Liver (tissue), 3 donors: Measurements from ENCODE around the gene CAGE1.

Experiments
- EGR1 ChIP-seq, 2 donors: IDR thresholded peaks; 2 replicates each; pipeline ENCODE4 v1.6.1; 2016 to 2018; ENCODE audit warnings: antibody characterized with exemption in 2 of 2, low read depth in 2 of 2
- GABPA ChIP-seq, 2 donors: IDR thresholded peaks in 1 of 2; conservative IDR thresholded peaks in 1 of 2; 2 replicates each; pipeline ENCODE4 v1.6.1; 2016; ENCODE audit warnings: antibody characterized with exemption in 2 of 2, mild to moderate bottlenecking in 1 of 2, moderate library complexity in 1 of 2
- TF ChIP-seq, protein P1 (sequence below): fragments of 150-350 bp; IDR thresholded peaks from 2 replicates; pipeline ENCODE4 v1.5.1; 2017; ENCODE audit warnings: improper control_type of control experiment, low read depth, low read length; ENCODE audit not compliant: missing input control
- TF ChIP-seq, protein P2 (sequence below): IDR thresholded peaks from 2 replicates; pipeline ENCODE4 v1.6.1; 2016; ENCODE audit warnings: antibody characterized with exemption, mild to moderate bottlenecking
- donor health status: healthy.
- donor health status: healthy.

DNA sequence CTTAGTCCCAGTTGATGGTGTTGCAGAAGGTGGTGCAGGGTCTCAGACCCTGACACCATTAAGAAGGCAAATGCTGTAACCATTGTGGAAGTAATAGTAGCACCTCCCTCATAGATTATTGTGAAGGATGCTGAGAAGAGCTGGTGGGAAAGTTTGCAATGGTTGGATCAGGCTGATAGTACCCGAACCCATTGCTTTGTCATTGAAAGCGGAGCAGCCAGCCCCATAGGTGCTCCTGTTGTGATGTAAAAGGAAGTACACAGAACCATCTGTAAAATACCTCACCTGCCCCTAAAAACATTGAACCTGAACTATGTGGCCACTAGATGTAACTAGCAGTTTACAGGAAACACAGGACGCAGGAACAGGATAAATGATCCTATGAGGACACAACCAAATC is 31.5 kb upstream of the CAGE1 start:
- TF ChIP-seq, protein P1, sequence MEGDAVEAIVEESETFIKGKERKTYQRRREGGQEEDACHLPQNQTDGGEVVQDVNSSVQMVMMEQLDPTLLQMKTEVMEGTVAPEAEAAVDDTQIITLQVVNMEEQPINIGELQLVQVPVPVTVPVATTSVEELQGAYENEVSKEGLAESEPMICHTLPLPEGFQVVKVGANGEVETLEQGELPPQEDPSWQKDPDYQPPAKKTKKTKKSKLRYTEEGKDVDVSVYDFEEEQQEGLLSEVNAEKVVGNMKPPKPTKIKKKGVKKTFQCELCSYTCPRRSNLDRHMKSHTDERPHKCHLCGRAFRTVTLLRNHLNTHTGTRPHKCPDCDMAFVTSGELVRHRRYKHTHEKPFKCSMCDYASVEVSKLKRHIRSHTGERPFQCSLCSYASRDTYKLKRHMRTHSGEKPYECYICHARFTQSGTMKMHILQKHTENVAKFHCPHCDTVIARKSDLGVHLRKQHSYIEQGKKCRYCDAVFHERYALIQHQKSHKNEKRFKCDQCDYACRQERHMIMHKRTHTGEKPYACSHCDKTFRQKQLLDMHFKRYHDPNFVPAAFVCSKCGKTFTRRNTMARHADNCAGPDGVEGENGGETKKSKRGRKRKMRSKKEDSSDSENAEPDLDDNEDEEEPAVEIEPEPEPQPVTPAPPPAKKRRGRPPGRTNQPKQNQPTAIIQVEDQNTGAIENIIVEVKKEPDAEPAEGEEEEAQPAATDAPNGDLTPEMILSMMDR = no peak
- TF ChIP-seq EGR1 (IDR thresholded peaks at IDR 0.05; ENCODE audit: low read depth in 2 of 2) (no peak), GABPA (IDR thresholded peaks at IDR 0.05 in 1 of 2, conservative IDR thresholded peaks at IDR 0.05 in 1 of 2) (no peak)
- TF ChIP-seq, protein P2, sequence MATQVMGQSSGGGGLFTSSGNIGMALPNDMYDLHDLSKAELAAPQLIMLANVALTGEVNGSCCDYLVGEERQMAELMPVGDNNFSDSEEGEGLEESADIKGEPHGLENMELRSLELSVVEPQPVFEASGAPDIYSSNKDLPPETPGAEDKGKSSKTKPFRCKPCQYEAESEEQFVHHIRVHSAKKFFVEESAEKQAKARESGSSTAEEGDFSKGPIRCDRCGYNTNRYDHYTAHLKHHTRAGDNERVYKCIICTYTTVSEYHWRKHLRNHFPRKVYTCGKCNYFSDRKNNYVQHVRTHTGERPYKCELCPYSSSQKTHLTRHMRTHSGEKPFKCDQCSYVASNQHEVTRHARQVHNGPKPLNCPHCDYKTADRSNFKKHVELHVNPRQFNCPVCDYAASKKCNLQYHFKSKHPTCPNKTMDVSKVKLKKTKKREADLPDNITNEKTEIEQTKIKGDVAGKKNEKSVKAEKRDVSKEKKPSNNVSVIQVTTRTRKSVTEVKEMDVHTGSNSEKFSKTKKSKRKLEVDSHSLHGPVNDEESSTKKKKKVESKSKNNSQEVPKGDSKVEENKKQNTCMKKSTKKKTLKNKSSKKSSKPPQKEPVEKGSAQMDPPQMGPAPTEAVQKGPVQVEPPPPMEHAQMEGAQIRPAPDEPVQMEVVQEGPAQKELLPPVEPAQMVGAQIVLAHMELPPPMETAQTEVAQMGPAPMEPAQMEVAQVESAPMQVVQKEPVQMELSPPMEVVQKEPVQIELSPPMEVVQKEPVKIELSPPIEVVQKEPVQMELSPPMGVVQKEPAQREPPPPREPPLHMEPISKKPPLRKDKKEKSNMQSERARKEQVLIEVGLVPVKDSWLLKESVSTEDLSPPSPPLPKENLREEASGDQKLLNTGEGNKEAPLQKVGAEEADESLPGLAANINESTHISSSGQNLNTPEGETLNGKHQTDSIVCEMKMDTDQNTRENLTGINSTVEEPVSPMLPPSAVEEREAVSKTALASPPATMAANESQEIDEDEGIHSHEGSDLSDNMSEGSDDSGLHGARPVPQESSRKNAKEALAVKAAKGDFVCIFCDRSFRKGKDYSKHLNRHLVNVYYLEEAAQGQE = no peak
